Measurements from ENCODE around the gene TMEM260.
"Not testable (repeated sequence)": the region's sequence is repeated elsewhere in the genome, so short reads cannot be mapped to it uniquely, and the experiment has no call there.

TMEM260 gene

DNA sequence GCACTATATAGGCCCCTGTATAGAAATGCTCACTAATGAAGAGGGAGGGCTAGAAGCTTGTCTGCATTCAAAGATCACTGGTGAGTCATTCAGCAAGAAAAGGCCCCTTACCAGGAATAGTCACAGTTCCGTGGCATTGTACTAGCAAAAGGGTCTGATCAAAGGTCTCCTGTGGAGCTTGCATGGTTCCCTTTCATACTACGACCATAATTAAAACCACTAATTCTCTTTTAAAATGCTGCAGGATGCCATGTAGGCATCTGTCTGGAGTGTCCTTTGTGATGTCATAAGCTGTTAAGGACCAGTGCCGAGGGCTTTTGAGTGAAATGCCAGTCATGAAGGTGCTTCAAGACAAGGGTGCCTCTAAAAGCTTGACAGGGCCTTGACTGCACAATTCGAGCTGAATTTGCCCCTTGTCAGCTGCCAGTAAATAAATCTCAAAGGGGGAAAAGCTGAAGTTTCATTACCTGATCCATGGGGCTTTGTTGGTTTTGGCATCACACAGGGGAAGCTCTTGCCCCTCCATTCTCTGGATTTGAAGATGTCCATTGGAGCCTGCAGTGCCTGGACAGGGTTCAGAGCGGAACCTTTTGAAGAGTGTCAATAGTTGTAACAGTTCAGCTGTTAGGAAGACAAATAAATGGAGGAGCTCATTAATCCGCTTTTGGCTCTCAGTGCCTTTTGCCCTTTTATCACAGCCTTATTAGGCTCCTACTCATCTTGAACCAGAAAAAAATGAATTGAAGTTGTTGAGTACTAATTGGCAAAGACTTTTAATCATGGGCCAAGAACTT is 69.1 kb downstream of the TMEM260 start:
- no peaks in the 10 kb centered on the region for H3K27me3 Mint-ChIP-seq
- H3K27ac Mint-ChIP-seq = no peak overlapping the region
- no peaks in the 10 kb centered on the region for H3K4me1 Mint-ChIP-seq
- peaks cover 12% of the 10 kb centered on the region for H3K36me3 Mint-ChIP-seq
- no peak overlapping the region for H3K4me3 Mint-ChIP-seq
- H3K9me3 Mint-ChIP-seq = no peaks in the 10 kb centered on the region

DNA sequence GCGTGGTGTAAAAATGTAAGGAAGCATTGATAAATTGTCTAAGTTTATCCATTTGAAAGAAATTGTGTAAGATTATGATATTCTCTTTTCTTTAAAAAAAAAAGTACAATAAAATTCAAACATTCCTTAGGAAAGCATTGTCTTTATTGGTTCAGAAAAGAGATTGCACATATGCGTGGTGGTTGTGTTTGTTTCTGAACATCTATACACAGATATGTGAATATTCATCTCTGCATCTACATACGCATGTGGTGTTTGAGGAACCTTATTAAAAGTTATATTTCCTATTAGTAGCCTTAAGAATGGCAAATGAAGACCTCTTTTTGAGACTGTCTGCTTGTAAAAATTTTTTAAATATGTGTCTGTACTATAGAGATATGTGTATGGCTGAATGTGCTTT is 69.8 kb downstream of the TMEM260 start:
- Mint-ChIP-seq H3K36me3 (peaks cover 12% of the 10 kb centered on the region), H3K4me3 (no peak overlapping the region), H3K9me3 (no peaks in the 10 kb centered on the region), H3K27me3 (no peaks in the 10 kb centered on the region), H3K4me1 (no peaks in the 10 kb centered on the region), H3K27ac (no peak overlapping the region)

DNA sequence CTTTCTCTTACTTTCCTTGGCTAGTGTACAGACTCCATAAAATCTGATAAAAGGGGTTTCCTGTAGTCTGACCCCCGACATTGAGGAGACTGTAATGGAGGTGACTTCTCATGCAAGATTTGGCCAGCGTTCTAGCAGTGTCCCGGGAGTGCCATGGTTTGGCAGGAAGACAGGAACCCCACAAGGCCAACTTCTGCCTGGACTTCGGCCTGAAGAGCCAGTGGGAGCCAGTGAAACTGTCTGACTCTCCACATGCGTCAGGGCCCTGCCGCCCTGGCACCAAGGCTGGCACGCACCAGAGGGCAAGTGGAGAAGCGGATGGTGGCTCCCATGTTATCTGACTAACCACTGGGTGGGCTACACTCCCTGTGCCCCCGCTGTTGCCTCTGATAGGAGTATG is 70.5 kb downstream of the TMEM260 start:
- no peaks in the 10 kb centered on the region for H3K27me3 Mint-ChIP-seq
- no peaks in the 10 kb centered on the region for H3K9me3 Mint-ChIP-seq
- no peak overlapping the region for H3K27ac Mint-ChIP-seq
- H3K4me1 Mint-ChIP-seq = no peaks in the 10 kb centered on the region
- no peak overlapping the region for H3K4me3 Mint-ChIP-seq
- H3K36me3 Mint-ChIP-seq = peaks cover 10% of the 10 kb centered on the region

DNA sequence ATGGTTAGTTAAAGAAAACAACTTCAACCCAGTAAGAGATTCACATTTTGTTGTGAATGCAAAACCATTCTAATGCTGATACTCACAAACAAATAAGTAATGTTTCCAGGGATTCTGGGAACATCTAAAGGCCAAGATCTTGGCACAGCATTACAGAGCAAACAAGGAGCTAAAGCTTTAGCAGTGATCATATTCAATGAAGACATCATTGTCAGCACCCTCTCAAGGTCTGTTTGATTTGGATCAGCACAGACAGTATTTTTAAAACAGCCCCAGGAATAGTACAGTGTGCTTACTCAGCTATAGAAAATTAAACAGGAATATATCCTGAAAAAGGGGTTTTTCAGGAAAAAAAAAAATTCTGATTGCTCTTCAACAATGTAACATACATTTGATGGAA is 71.4 kb downstream of the TMEM260 start:
- Mint-ChIP-seq H3K9me3 (no peaks in the 10 kb centered on the region), H3K27ac (no peak overlapping the region), H3K4me1 (no peaks in the 10 kb centered on the region)

DNA sequence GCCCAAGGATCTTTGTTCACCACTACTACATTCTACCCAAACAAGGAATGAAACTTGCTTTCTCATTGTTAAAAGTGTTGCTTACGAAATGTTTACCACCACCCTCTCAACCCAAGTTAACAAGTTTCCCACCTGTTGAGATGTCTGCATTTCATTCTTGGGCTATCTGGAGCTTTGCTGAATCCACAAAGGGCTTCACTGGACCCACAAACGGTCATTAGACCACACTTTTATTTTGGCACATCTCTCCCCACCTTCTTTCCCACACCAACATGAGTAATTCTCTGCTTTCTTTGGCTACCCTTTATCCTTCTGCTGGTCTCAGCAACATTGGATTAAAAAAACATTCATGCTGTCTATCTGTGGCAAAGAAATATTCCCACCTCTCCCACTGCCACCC is 78.0 kb downstream of the TMEM260 start:
- Mint-ChIP-seq H3K27me3 (no peaks in the 10 kb centered on the region), H3K9me3 (no peaks in the 10 kb centered on the region), H3K4me3 (no peak overlapping the region), H3K27ac (no peak overlapping the region), H3K36me3 (peaks cover 2% of the 10 kb centered on the region), H3K4me1 (no peaks in the 10 kb centered on the region)

More for the DNA sequence above, 71.4 kb downstream of the TMEM260 start:
- no peak overlapping the region for H3K4me3 Mint-ChIP-seq
- peaks cover 10% of the 10 kb centered on the region for H3K36me3 Mint-ChIP-seq
- H3K27me3 Mint-ChIP-seq = no peaks in the 10 kb centered on the region

DNA sequence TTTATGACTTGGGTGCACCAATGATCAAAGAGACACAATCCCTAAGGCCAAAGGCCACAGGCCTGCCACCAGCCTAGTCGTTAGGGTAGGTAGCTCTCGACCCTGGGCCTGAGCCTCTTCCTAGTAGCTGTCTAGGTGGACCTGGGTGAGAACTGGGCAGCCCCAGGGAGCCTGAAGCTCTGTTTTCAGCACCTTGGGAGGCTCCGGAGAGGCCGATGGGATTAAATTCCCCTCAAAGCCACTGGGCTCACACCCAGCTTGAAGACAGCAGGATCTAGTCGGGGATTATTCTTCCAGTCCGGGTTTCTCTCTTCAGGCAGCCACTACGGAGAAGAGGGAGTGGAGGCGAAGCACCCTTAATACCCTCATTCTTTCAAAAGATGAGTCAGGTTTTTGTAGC is 79.8 kb downstream of the TMEM260 start:
- Mint-ChIP-seq H3K27ac (no peak overlapping the region), H3K9me3 (no peaks in the 10 kb centered on the region)

DNA sequence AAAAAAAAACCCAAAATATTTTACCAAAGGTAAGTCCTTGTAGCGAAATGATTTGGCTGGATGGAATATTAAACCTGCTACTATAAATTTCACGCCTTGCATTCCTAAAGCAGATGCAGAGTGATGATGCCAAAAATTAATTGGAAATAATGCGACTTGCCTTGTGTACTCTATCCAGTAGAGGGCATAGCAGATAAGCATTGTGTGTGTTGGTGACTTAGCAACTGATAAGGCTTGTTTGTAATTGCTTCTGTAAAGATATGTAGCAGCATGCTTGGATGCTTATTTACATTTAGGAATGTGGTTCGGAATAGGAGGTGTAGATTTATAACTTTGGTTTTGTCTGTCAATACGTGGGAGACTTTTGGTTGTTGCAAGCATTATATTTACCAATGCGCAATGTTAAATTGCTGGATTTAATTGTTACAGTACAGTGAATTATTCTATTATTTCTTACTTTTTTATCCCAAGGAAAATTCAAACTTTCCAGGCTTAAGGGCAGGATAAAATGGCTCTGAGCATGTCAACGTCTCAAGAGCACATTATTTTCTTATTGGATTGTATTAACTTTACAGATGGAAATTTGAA is 80.5 kb downstream of the TMEM260 start:
- Mint-ChIP-seq H3K9me3 (no peaks in the 10 kb centered on the region), H3K27me3 (peaks cover 4% of the 10 kb centered on the region), H3K4me1 (no peaks in the 10 kb centered on the region), H3K27ac (no peak overlapping the region), H3K36me3 (peaks cover 5% of the 10 kb centered on the region), H3K4me3 (no peak overlapping the region)

More for the DNA sequence above, 79.8 kb downstream of the TMEM260 start:
- peaks cover 5% of the 10 kb centered on the region for H3K36me3 Mint-ChIP-seq
- H3K4me3 Mint-ChIP-seq = no peak overlapping the region
- peaks cover 4% of the 10 kb centered on the region for H3K27me3 Mint-ChIP-seq
- H3K4me1 Mint-ChIP-seq = no peaks in the 10 kb centered on the region

DNA sequence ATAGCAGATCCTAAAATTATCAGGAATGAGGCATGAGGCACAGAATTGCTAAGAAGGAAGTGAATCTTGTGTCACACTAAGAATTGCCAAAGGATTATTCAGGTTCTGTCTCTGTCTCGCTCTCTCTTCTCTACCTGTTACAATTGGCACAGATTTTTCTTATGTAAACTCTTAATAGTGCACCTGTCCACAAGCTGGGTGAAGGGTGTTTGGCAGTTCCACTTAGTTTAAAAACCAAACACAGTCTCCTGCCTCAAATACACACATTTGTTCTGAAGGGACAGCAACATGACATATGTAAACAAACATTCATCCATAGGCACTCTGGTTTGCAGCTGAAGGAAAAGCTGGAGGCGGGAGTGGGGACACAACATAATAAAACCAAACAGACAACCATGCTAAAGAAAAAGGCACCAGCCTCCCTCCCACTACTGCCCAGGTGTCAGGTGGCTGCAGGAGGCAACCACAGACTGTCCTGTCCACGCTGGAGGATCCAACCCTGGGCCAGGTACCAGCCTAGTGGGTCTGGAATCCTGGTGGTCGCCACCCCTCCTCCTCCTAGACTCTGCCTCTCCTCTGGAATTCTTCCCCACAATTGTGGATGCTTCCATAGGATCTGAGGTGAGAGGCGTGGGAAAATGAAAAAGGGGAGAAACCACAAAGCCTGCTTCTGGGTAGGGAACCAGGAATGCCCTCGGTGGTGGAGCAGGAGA is 81.2 kb downstream of the TMEM260 start:
- H3K36me3 Mint-ChIP-seq = peaks cover 5% of the 10 kb centered on the region
- H3K27me3 Mint-ChIP-seq = peaks cover 4% of the 10 kb centered on the region
- peaks cover under 1% of the 10 kb centered on the region for H3K9me3 Mint-ChIP-seq

DNA sequence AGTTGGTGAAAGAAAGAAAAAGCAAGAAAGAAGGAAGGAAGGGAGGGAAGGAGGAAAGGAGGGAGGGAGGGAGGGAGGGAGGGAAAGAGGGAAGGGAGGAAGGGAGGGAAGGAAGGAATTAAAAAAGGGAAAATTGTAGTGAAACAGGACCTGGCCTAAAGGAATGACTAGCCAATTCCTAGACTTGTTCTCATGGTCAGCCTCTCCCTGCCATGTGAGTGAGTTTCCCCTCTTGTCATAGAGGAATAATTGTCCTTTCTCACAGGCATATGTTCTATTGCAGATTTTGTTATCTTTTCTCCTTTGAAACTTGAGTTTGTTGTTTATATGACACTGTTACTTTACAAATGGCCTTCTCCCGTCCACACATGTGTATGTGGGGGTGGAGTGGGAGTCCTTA is 81.9 kb downstream of the TMEM260 start:
- H3K27ac Mint-ChIP-seq = no peak overlapping the region
- H3K4me3 Mint-ChIP-seq = no peak overlapping the region
- H3K36me3 Mint-ChIP-seq = peaks cover 8% of the 10 kb centered on the region
- H3K4me1 Mint-ChIP-seq = no peaks in the 10 kb centered on the region
- H3K9me3 Mint-ChIP-seq = peaks cover 5% of the 10 kb centered on the region
- H3K27me3 Mint-ChIP-seq = peaks cover 4% of the 10 kb centered on the region

More for the DNA sequence above, 81.2 kb downstream of the TMEM260 start:
- Mint-ChIP-seq H3K4me3 (no peak overlapping the region), H3K27ac (no peak overlapping the region), H3K4me1 (no peaks in the 10 kb centered on the region)

DNA sequence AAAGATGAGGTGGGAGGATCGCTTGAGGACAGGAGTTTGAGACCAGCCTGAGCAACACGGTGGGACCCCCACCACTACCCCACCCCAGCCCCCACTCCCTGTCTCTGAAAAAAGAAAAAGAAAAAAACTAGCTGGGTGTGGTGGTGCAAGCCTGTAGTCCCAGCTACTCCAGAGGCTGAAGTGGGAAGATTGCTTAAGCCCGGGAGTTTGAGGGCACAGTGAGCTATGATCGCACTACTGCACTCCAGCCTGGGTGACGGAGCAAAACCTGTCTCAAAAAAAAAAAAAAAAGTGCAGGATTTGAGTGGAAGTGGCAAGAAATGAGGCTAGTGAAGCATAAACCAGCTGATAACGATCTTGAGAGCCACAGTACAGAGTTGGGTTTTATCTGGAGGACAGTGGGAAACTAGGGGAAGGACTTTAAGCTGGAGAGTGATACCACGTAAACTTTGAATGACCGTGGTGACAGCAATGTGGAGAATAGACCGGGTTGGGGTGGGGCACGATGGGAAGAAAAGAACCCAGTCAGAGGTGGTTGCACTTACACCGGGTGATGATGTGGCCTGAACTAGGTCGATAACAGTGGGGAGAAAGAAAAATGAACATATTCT is 85.3 kb downstream of the TMEM260 start:
- Mint-ChIP-seq H3K27me3 (peaks cover 4% of the 10 kb centered on the region), H3K36me3 (peaks cover 8% of the 10 kb centered on the region), H3K4me1 (no peaks in the 10 kb centered on the region), H3K4me3 (no peak overlapping the region), H3K27ac (no peak overlapping the region), H3K9me3 (peaks cover 5% of the 10 kb centered on the region)

DNA sequence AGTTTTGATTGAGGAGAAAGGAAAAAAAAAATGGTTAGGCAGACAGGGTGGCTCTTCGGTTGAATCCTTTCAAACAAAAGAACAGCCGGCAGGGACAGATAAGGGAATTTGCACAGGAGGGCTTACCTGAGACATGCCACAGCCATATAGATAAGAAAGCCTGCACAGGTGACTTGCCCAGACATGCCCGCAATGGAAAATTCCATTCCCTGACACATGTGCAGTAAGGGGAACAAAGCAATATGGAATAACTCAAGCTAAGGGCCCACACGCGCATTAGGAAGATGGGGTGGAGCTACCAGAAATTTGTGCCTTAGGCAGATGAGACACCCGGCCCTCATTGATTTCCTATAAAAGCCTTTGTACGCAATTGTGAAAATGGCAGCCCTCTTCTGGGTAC is 86.7 kb downstream of the TMEM260 start:
- Mint-ChIP-seq H3K4me3 (no peak overlapping the region), H3K36me3 (peaks cover 8% of the 10 kb centered on the region), H3K27me3 (peaks cover 4% of the 10 kb centered on the region), H3K4me1 (no peaks in the 10 kb centered on the region), H3K9me3 (peaks cover 5% of the 10 kb centered on the region), H3K27ac (no peak overlapping the region)

DNA sequence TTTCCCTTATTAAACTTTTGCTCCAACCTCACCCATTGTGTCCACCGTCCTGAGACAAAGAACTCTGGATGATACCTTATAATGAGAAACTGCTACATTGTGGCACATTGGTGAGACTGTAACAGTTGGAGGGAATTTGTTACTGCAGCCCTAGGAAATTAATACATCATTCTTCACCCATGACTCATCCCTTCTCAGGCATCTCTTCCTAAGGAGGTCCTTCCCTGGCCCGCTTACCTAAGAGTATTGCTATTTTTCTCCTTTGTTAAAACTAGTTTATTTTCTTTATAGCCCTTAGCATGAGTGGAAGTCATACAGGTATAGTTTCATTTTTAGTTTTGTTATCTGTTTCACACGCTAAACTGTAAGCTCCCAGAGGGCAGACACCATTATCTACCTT is 87.1 kb downstream of the TMEM260 start:
- H3K36me3 Mint-ChIP-seq = peaks cover 8% of the 10 kb centered on the region
- no peaks in the 10 kb centered on the region for H3K4me1 Mint-ChIP-seq
- peaks cover 4% of the 10 kb centered on the region for H3K27me3 Mint-ChIP-seq
- H3K9me3 Mint-ChIP-seq = peaks cover 5% of the 10 kb centered on the region
- H3K4me3 Mint-ChIP-seq = no peak overlapping the region
- H3K27ac Mint-ChIP-seq = no peak overlapping the region

DNA sequence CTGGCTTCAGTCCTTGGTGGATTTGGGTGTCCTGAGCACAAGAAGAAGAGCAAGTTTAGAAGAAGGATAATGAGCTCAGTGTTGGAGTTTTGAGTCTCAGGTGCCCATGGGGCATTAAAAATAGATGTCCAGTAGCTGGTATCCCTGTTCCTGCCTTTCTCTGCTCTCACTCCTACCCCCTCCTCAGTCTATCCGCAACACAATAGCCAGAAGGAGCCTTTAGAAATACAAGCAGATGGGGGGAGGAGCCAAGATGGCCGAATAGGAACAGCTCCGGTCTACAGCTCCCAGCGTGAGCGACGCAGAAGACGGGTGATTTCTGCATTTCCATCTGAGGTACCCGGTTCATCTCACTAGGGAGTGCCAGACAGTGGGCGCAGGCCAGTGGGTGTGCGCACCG is 87.7 kb downstream of the TMEM260 start:
- H3K27ac Mint-ChIP-seq = not testable (repeated sequence)

DNA sequence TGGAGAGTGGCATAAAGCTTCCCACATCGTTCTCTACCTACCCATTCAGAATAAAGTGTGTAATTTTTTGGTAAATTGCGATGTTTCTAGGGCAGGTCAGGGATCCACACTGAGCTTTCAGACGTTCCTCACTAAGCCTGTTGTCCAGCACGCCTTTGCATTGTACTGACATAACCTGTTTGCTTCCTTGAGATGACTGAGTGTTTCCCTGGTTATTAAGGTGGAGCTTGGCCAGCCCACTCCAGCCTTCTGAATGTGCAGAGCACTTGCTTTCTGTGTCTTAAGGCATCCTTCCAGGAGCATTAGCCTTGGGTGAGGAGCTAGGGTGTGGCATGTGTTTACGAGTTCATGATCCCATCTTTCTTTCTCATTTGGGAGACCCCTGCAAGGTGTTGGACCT is 96.4 kb downstream of the TMEM260 start:
- H3K9me3 Mint-ChIP-seq = no peaks in the 10 kb centered on the region
- no peaks in the 10 kb centered on the region for H3K27me3 Mint-ChIP-seq
- H3K27ac Mint-ChIP-seq = no peak overlapping the region
- peaks cover 1% of the 10 kb centered on the region for H3K36me3 Mint-ChIP-seq
- H3K4me1 Mint-ChIP-seq = no peaks in the 10 kb centered on the region
- H3K4me3 Mint-ChIP-seq = no peak overlapping the region

More for the DNA sequence above, 87.7 kb downstream of the TMEM260 start:
- not testable (repeated sequence) for H3K4me3 Mint-ChIP-seq, H3K4me1 Mint-ChIP-seq, H3K36me3 Mint-ChIP-seq, H3K27me3 Mint-ChIP-seq, H3K9me3 Mint-ChIP-seq

DNA sequence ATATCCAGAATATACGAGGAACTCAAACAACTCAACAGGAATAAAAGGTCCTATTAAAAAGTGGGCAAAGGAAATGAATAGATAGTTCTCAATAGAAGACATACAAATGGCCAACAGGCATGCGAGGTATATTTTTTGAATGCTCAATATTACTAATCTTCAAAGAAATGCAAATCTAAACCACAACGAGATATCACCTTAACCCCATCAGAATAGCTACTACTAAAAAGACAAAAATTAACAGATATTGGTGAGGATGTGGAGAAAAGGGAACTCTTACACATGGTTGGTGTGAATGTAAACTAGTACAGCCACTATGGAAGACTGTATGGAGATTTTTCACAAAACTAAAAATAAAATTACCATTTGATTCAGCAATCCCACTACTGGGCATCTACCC is 99.2 kb downstream of the TMEM260 start:
- no peaks in the 10 kb centered on the region for H3K27me3 Mint-ChIP-seq
- no peak overlapping the region for H3K27ac Mint-ChIP-seq
- H3K9me3 Mint-ChIP-seq = no peaks in the 10 kb centered on the region
- no peaks in the 10 kb centered on the region for H3K4me1 Mint-ChIP-seq
- no peak overlapping the region for H3K4me3 Mint-ChIP-seq
- H3K36me3 Mint-ChIP-seq = peaks cover 1% of the 10 kb centered on the region

DNA sequence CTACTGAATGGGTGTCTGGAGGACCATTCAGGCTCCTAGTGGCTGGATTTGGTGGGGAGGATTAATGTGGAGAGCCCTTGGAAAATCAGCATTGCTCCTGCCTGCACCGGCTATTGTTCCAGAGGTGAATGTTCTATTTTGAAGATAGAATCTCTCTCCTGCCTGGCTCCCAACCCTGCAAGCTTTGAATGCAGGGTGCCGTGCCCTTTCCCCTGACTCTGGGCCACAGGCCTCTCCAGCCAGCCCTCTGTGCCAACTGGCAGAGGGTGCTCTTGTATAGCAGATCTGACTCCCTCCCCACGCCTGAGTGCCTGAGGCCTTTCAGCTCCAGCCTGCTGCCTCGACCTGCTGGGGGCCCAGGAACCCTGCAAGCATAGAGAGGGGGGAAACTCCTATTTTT is 106.8 kb downstream of the TMEM260 start:
- Mint-ChIP-seq H3K36me3 (no peaks in the 10 kb centered on the region), H3K9me3 (no peaks in the 10 kb centered on the region), H3K4me1 (no peaks in the 10 kb centered on the region), H3K27me3 (no peaks in the 10 kb centered on the region), H3K27ac (no peak overlapping the region), H3K4me3 (no peak overlapping the region)
